ENCODE results near the gene CACNA1B.

The CACNA1B gene

GRCh38 chr9:137918331-137919094, 40.9 kb downstream of the CACNA1B start:
- no peak for DNase-seq (ENCODE audit: low read depth in 2 of 2, low spot score in 1 of 2)

DNA sequence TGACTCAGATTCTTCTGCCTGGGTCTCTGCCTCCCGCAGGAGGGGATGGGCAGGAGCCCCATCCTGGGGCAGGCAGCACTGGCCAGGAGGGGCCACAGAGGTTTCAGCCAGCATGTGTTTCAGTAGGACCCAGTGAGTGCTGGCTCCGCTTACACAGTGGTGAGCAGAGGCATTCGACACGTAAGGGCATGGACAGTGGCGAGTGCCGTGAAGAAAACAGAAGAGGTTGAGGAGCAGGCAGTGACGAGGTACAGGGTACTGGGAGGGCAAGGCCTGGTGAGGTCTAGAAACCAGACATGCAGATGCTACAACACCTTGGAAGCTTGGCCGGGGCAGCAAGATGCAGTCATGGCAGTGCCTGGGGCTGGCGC, 41.5 kb downstream of the CACNA1B start:
- no peak for DNase-seq (ENCODE audit: low read depth in 2 of 2, low spot score in 1 of 2)

DNA sequence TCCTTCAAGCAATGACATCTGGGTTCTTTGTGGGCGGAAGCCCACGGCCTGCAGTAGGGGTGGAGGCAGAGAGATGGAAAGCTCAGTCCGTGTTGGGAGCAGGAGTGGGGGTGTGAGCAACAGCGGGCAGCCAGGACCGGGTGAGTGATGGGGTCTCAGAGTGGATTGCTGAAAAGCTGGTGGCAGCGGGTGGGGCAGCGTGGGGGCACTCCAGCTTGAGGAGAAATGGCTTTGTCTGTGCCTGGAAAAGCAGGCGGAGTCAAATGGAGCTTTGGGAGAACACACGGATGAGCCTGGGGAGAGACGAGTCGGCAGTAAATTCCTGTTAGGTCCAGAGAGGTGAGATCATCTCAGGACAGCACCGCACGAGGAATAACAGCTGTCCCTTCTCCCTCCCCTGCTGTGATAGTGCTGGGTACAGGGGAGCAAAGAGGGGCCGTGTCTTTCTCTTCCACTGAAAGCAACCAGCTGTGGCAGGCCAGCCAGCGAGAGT, 42.1 kb downstream of the CACNA1B start:
- no peak for DNase-seq (ENCODE audit: low read depth in 2 of 2, low spot score in 1 of 2)

DNA sequence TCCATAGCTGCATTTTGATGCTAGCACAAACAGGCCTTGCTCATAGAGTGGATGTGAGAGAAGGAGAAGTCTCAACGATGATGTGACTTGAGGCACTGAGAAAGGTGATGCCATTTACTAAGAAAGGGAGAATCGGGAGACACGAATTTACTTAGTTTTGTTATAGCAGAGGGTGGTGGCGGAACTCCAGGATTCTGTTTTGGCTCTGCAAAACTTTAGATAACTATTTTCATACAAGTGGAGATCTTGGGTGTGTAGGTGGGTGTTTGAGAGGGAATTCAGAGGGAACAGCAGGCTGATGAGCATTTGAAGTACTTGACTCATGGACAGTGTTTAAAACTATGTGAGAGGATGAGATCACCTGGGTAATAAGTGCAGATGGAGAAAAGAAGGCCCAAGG, 43.2 kb downstream of the CACNA1B start:
- no peak for DNase-seq (ENCODE audit: low read depth in 2 of 2, low spot score in 1 of 2)

GRCh38 chr9:137924169-137924568, 46.6 kb downstream of the CACNA1B start:
- DNase-seq (ENCODE audit: low read depth in 2 of 2, low spot score in 1 of 2) = no peak

DNA sequence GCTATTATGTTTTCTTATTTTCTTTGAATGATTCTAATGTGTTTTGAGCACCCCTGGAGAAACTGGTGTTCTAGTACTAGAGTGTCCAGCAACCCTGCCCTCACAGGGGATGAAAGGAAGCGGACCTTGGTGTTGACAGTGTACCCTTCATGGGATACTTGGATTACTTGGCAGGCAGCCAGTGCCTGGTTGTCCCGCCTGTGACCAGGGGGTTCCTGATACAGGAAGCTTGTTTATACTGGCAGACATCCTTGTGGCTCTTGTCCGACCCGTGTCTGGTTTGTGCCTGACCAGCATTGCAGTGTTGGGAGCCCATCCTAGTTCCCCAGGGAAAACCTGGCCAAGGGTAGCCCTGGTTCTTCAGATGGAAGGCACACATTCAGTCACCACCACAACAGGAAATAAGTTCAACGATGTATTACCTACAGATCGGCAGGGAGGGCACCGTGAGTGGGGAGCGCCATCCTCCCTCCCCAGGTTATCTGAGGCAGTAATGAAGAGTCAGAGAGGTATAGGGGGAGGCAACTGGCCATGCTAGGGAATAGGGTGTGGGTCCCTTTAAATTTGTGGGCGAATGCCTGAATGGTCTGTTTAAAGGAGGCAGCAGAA, 47.3 kb downstream of the CACNA1B start:
- DNase-seq (ENCODE audit: low read depth in 2 of 2, low spot score in 1 of 2) = no peak

- no peak for DNase-seq (ENCODE audit: low read depth in 2 of 2, low spot score in 1 of 2)
These were observed 66.1 kb downstream of the CACNA1B start for GRCh38 chr9:137943655-137944054.

GRCh38 chr9:137945581-137945980, 68.0 kb downstream of the CACNA1B start:
- no peak for DNase-seq (ENCODE audit: low read depth in 2 of 2, low spot score in 1 of 2)

DNA sequence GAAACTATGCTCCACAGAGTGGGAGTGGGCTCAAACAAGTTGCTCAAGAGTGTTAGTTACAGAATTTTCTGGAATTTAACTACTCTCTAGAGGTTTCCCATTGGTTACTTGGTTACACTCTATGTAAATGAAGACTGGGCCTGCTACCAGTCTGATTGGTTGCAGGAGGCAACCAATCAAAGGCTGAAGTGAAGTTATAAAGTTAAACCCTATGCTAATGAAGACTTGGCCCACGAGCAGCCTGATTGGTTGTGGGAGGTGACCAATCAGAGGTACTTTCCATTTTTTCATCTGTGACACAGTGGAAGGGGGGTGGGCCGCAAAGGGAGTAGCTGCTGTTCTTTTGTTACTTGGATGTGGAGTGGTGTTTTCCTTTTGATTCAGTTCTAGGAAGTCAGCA, 69.4 kb downstream of the CACNA1B start:
- DNase-seq (ENCODE audit: low read depth in 2 of 2, low spot score in 1 of 2) = no peak

DNA sequence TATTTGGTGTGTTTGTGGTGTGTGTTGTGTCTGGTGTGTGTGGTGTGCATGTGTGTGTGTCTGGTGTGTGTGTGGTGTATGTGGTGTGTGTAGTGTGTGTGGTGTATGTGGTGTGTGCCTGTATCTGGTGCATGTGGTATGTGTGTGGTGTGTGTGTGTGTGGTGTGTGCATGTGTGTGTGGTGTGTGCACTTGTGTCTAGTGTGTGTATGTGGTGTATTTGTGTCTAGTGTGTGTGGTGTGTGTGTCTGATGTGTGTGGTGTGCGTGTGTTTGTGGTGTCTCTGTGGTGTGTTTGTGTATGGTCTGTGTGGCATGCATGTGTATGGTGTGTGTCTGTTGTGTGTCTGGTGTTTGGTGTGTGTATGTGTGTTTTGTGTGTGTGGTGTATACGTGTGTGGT, 71.1 kb downstream of the CACNA1B start:
- no peak for DNase-seq (ENCODE audit: low read depth in 2 of 2, low spot score in 1 of 2)

DNA sequence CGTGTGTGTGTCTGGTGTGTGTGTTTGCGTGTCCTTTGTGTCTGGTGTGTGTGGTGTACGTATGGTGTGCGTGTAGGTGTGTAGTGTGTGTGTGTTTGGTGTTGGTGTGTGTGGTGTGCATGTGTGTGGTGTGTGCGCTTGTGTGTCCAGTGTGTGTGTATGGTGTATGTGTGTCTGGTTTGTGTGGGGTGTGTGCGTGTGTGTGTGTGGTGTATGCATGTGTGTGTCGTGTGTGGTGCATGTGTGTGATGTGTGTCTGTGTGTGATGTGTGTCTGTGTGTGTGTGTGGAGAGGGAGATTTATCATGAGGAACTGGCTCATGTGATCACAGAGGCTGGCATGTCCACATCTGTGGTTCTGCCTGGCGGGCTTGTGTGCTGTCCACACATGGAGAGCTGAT, 71.7 kb downstream of the CACNA1B start:
- DNase-seq (ENCODE audit: low read depth in 2 of 2, low spot score in 1 of 2) = no peak

DNA sequence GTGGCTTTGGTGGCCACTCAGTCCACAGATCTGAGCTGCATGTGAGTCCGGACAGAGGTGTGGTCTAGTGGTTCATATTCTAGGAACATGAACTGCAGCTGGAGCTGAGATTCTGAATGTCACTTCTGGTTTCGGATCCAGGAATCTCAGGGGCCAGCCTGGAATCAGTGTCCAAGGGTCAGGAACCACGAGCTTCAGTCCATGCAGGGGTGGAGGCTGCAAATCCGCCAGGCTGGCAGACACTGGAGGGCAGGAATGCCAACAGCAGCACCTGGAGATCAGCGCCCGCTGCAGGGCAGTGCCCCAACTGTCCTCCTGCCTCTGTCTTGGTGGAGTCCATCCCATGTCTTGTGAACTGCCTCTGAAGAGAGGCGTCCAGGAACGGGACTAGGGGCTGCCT, 73.5 kb downstream of the CACNA1B start:
- DNase-seq (ENCODE audit: low read depth in 2 of 2, low spot score in 1 of 2) = no peak

- DNase-seq (ENCODE audit: low read depth in 2 of 2, low spot score in 1 of 2) = no peak
These were observed 74.3 kb downstream of the CACNA1B start for GRCh38 chr9:137951597-137952490.

DNA sequence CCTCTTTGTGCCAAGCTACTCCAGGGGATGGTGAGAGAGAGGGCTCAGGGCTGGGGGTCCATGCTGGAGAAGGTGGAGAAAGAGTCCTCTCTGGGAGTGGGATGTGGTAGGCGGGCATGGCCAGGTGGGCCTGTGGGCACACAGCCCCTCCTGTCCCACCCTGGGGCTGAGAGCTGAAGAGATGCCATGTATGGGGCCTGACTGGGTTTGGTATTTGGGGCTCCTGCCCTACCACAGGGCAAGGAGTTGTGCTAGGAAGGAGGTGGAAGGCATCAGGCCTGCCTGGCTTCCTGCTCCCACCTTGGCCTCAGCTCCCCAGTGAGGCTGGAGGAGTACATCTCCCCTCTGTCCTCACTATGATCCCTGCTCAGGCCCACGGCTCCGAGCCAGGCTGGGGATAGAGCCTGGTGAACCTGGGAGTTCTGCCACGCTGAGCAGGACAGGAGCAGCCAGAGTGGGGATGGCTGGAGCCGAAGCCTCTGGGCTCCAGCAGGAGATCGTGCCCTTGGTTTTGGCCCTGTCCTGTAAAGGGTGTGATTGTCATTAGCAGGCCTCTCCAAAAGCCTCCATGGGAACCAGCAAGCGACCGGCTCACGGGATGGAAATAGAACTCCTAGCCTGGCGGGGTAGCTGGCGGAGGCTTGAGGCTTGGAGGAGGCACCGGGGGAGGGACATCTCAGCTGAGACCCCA, 75.5 kb downstream of the CACNA1B start:
- no peak for DNase-seq (ENCODE audit: low read depth in 2 of 2, low spot score in 1 of 2)

DNA sequence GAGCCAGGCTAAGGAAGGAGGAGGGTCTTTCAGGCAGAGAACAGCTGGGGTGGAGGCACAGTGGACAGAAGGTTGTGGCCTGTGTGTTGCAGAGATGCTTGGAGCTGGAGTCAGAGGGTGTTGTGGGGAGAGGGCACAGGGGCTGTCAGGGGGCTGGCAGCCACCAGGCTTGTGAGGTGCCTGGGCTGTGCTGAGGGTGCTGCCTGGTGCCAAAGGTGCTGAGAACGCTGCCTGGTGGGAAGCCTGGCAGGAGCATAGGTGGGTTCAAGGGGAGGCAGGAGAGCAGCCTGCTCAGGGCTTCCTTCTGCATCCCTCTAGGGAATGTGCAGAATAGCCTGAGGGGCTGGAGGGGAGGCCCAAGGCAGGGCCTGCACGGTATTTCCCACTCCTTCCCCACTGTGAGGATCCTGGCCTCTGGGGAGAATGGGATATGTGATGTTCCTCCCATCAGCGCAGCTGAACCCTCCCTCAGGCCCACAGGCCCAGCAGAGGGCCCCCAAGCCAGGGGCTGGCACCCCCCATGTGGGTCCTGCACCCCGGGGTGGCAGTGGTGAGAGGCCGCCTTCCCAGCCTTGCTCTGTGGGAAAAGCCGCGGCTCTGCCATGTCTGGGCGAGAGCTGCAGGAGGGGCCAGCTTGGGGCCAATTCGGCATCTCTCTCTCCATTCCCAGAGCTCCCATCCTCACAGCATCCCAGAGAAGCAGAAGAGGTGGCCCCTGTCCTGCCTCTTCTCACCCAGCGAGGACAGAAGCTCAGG, 76.3 kb downstream of the CACNA1B start:
- DNase-seq (ENCODE audit: low read depth in 2 of 2, low spot score in 1 of 2) = no peak

- DNase-seq (ENCODE audit: low read depth in 2 of 2, low spot score in 1 of 2) = no peak
These were observed 77.6 kb downstream of the CACNA1B start for GRCh38 chr9:137955224-137955570.

- DNase-seq (ENCODE audit: low read depth in 2 of 2, low spot score in 1 of 2) = no peak
These were observed 78.0 kb downstream of the CACNA1B start for GRCh38 chr9:137955586-137955985.

DNA sequence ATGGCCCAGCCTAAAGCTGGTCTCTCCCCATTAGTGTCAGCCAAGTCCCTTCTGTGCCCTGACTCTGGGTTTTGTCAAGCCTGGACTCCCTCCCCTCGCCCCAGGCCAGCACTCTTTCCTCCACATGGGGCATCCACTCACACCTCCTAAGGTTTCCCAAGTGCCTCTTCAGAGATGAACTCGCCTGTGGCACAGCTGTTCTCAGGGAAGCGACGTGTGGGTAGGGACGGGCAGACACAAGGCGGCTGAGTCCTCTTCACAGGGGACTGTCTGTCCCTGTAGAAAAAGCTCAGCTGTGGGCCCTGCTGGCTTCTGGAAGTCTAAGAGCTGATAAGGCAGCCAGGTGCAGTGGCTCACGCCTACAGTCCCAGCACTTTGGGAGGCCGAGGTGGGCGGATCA, 78.5 kb downstream of the CACNA1B start:
- no peak for DNase-seq (ENCODE audit: low read depth in 2 of 2, low spot score in 1 of 2)

- DNase-seq (ENCODE audit: low read depth in 2 of 2, low spot score in 1 of 2) = no peak
These were observed 79.3 kb downstream of the CACNA1B start for GRCh38 chr9:137956688-137957385.

Measured in stimulated activated CD8-positive, alpha-beta memory T cell treated with anti-CD3 and anti-CD28 coated beads, Interleukin-4, amount 100 ng/mL, for 1 hour (primary cell).